ENCODE data around the gene MT1HL1.

Gene MT1HL1

GRCh38 chr1:237004116-237004515 is at the start of gene MT1HL1:
TSS of gene MT1HL1 (minus strand) at chr1:237004441. CDS start at chr1:237004372, 69 bp downstream.
- DNase-seq (ENCODE audit: low spot score): no peak

GRCh38 chr1:237050915-237051314 is 46.7 kb upstream of the MT1HL1 start:
- DNase-seq (ENCODE audit: low spot score): no peak

GRCh38 chr1:237050185-237050584 is 45.9 kb upstream of the MT1HL1 start:
- DNase-seq (ENCODE audit: low spot score): no peak

- no peak for DNase-seq (ENCODE audit: low spot score)
Measured at GRCh38 chr1:237048803-237049202, 44.6 kb upstream of the MT1HL1 start.

- no peak for DNase-seq (ENCODE audit: low spot score)
Measured at GRCh38 chr1:237045278-237046016, 41.2 kb upstream of the MT1HL1 start.

GRCh38 chr1:237043846-237044636 is 39.8 kb upstream of the MT1HL1 start:
- no peak for DNase-seq (ENCODE audit: low spot score)

- no peak for DNase-seq (ENCODE audit: low spot score)
Measured at GRCh38 chr1:237042892-237043576, 38.8 kb upstream of the MT1HL1 start.

GRCh38 chr1:237042526-237042891 is 38.3 kb upstream of the MT1HL1 start:
- DNase-seq (ENCODE audit: low spot score): no peak

- DNase-seq (ENCODE audit: low spot score): no peak
Measured at GRCh38 chr1:237041795-237042525, 37.7 kb upstream of the MT1HL1 start, which contains the start of gene RYR2. TSS of gene RYR2 (plus strand) at chr1:237042184. CDS start at chr1:237042522, 338 bp downstream.

GRCh38 chr1:237041461-237041794 is 37.2 kb upstream of the MT1HL1 start:
- no peak for DNase-seq (ENCODE audit: low spot score)

GRCh38 chr1:237040823-237041222 is 36.6 kb upstream of the MT1HL1 start:
- DNase-seq (ENCODE audit: low spot score): no peak

- no peak for DNase-seq (ENCODE audit: low spot score)
Measured at GRCh38 chr1:237038211-237038610, 34.0 kb upstream of the MT1HL1 start.

- DNase-seq (ENCODE audit: low spot score): no peak
Measured at GRCh38 chr1:237035759-237036158, 31.5 kb upstream of the MT1HL1 start.

- no peak for DNase-seq (ENCODE audit: low spot score)
Measured at GRCh38 chr1:237033804-237034203, 29.6 kb upstream of the MT1HL1 start.

- no peak for DNase-seq (ENCODE audit: low spot score)
Measured at GRCh38 chr1:237033061-237033460, 28.8 kb upstream of the MT1HL1 start.

GRCh38 chr1:237032029-237032428 is 27.8 kb upstream of the MT1HL1 start:
- DNase-seq (ENCODE audit: low spot score): no peak

- DNase-seq (ENCODE audit: low spot score): no peak
Measured at GRCh38 chr1:237031480-237031879, 27.2 kb upstream of the MT1HL1 start.

- no peak for DNase-seq (ENCODE audit: low spot score)
Measured at GRCh38 chr1:237029850-237030535, 25.8 kb upstream of the MT1HL1 start.

- DNase-seq (ENCODE audit: low spot score): no peak
Measured at GRCh38 chr1:237029240-237029639, 25.0 kb upstream of the MT1HL1 start.

GRCh38 chr1:237025358-237026074 is 21.3 kb upstream of the MT1HL1 start:
- DNase-seq (ENCODE audit: low spot score): no peak

GRCh38 chr1:237018896-237019295 is 14.7 kb upstream of the MT1HL1 start:
- no peak for DNase-seq (ENCODE audit: low spot score)

Measured in LoVo (cell line).